ENCODE results near the gene PRSS53. TPM values are rescaled to one million over a fixed set of nuclear protein-coding genes. Genes with fewer than 3 reads are reported as not detected.
A peak's percentile ranks its signal among the peaks of the same experiment; 100 is the strongest.

PRSS53 gene
- total and polyA plus RNA-seq, 4 donors = 0.51 to 14.5 (median 3.0) TPM

DNA sequence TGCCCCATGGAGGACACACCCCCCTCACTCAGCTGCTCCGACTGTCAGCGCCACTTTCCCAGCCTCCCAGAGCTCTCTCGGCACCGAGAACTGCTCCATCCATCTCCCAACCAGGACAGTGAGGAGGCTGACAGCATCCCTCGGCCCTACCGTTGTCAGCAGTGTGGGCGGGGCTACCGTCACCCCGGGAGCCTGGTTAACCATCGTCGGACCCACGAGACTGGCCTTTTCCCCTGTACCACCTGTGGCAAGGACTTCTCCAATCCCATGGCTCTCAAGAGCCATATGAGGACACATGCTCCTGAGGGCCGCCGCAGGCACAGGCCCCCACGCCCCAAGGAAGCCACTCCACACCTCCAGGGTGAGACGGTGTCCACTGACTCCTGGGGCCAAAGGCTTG is 12.4 kb downstream of the PRSS53 start:
- Histone ChIP-seq H3K27ac (ENCODE audit: low read depth in 1 of 2, low read length in 2 of 2) (no peak overlapping the region), H3K9ac (ENCODE audit: low read depth in 1 of 2, low read length in 2 of 2) (no peak overlapping the region), H3K36me3 (ENCODE audit: control insufficient read depth in 4 of 4, insufficient read depth in 3 of 4, low read depth in 1 of 4, low read length in 3 of 4) (peaks cover 4 to 44% (median 18%) of the 10 kb centered on the region in 4 donors), H3K4me1 (ENCODE audit: control insufficient read depth in 4 of 4, insufficient read depth in 4 of 4, low read length in 3 of 4) (peaks cover 0 to 26% (median 19%) of the 10 kb centered on the region in 4 donors), H3K9me3 (ENCODE audit: control insufficient read depth in 4 of 4, low read length in 3 of 4) (no peaks in the 10 kb centered on the region), H3K27me3 (ENCODE audit: control insufficient read depth in 4 of 4, insufficient read depth in 4 of 4, low read length in 3 of 4) (no peaks in the 10 kb centered on the region), H3K4me3 (ENCODE audit: low read depth in 1 of 3, low read length in 3 of 3) (no peak overlapping the region)
- TF ChIP-seq YY1 (IDR thresholded peaks at IDR 0.05) (no peak), SP1 (IDR thresholded peaks at IDR 0.05) (no peak), EGR1 (IDR thresholded peaks at IDR 0.05; ENCODE audit: low read depth in 2 of 2) (no peak), RXRA (IDR thresholded peaks at IDR 0.05) (no peak), TAF1 (conservative IDR thresholded peaks at IDR 0.05) (no peak), RAD21 (IDR thresholded peaks at IDR 0.05) (no peak)
- TF ChIP-seq, protein P1, sequence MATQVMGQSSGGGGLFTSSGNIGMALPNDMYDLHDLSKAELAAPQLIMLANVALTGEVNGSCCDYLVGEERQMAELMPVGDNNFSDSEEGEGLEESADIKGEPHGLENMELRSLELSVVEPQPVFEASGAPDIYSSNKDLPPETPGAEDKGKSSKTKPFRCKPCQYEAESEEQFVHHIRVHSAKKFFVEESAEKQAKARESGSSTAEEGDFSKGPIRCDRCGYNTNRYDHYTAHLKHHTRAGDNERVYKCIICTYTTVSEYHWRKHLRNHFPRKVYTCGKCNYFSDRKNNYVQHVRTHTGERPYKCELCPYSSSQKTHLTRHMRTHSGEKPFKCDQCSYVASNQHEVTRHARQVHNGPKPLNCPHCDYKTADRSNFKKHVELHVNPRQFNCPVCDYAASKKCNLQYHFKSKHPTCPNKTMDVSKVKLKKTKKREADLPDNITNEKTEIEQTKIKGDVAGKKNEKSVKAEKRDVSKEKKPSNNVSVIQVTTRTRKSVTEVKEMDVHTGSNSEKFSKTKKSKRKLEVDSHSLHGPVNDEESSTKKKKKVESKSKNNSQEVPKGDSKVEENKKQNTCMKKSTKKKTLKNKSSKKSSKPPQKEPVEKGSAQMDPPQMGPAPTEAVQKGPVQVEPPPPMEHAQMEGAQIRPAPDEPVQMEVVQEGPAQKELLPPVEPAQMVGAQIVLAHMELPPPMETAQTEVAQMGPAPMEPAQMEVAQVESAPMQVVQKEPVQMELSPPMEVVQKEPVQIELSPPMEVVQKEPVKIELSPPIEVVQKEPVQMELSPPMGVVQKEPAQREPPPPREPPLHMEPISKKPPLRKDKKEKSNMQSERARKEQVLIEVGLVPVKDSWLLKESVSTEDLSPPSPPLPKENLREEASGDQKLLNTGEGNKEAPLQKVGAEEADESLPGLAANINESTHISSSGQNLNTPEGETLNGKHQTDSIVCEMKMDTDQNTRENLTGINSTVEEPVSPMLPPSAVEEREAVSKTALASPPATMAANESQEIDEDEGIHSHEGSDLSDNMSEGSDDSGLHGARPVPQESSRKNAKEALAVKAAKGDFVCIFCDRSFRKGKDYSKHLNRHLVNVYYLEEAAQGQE (IDR thresholded peaks at IDR 0.05) = no peak
- TF ChIP-seq, protein P2, sequence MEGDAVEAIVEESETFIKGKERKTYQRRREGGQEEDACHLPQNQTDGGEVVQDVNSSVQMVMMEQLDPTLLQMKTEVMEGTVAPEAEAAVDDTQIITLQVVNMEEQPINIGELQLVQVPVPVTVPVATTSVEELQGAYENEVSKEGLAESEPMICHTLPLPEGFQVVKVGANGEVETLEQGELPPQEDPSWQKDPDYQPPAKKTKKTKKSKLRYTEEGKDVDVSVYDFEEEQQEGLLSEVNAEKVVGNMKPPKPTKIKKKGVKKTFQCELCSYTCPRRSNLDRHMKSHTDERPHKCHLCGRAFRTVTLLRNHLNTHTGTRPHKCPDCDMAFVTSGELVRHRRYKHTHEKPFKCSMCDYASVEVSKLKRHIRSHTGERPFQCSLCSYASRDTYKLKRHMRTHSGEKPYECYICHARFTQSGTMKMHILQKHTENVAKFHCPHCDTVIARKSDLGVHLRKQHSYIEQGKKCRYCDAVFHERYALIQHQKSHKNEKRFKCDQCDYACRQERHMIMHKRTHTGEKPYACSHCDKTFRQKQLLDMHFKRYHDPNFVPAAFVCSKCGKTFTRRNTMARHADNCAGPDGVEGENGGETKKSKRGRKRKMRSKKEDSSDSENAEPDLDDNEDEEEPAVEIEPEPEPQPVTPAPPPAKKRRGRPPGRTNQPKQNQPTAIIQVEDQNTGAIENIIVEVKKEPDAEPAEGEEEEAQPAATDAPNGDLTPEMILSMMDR (IDR thresholded peaks at IDR 0.05; ENCODE audit: low read depth, low read length, missing input control) = no peak
- no peak for DNase-seq (ENCODE audit: low spot score)
- 75% methylated on average over 16 of the region's 16 CpGs for whole genome bisulfite sequencing

DNA sequence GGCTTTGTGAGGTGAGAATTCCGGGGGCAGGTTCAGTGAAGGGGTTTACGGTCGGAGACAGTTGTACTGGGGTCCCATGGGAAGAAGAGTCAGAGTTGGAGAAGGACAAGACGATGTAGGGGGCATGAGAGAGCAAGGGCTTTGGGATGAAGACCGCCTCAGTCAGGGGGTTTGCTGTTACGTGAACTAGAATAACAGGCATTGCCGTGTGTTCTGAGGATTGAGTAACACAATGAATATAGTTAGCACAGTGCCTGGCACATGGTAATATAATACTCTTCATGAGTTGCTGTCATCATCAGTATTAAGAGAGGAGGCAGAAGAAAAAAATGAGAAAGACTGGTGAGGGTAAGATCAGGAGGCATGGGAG is 13.9 kb downstream of the PRSS53 start:
- Histone ChIP-seq H3K4me1 (ENCODE audit: control insufficient read depth in 4 of 4, insufficient read depth in 4 of 4, low read length in 3 of 4) (peaks cover 0 to 26% (median 19%) of the 10 kb centered on the region in 4 donors), H3K9ac (ENCODE audit: low read depth in 1 of 2, low read length in 2 of 2) (peak overlapping the region; percentile 67 to 87), H3K36me3 (ENCODE audit: control insufficient read depth in 4 of 4, insufficient read depth in 3 of 4, low read depth in 1 of 4, low read length in 3 of 4) (peaks cover 4 to 31% (median 14%) of the 10 kb centered on the region in 4 donors), H3K4me3 (ENCODE audit: low read depth in 1 of 3, low read length in 3 of 3) (peak overlapping the region; percentile 94 to 100 (median 100)), H3K27me3 (ENCODE audit: control insufficient read depth in 4 of 4, insufficient read depth in 4 of 4, low read length in 3 of 4) (no peaks in the 10 kb centered on the region), H3K27ac (ENCODE audit: low read depth in 1 of 2, low read length in 2 of 2) (peak overlapping the region; percentile 97 to 98), H3K9me3 (ENCODE audit: control insufficient read depth in 4 of 4, low read length in 3 of 4) (no peaks in the 10 kb centered on the region)
- WGBS = 1% methylated on average over 7 of the region's 7 CpGs
- no peak for DNase-seq (ENCODE audit: low spot score)
- TF ChIP-seq JUND (IDR thresholded peaks at IDR 0.05) (no peak), SP1 (IDR thresholded peaks at IDR 0.05) (no peak)

DNA sequence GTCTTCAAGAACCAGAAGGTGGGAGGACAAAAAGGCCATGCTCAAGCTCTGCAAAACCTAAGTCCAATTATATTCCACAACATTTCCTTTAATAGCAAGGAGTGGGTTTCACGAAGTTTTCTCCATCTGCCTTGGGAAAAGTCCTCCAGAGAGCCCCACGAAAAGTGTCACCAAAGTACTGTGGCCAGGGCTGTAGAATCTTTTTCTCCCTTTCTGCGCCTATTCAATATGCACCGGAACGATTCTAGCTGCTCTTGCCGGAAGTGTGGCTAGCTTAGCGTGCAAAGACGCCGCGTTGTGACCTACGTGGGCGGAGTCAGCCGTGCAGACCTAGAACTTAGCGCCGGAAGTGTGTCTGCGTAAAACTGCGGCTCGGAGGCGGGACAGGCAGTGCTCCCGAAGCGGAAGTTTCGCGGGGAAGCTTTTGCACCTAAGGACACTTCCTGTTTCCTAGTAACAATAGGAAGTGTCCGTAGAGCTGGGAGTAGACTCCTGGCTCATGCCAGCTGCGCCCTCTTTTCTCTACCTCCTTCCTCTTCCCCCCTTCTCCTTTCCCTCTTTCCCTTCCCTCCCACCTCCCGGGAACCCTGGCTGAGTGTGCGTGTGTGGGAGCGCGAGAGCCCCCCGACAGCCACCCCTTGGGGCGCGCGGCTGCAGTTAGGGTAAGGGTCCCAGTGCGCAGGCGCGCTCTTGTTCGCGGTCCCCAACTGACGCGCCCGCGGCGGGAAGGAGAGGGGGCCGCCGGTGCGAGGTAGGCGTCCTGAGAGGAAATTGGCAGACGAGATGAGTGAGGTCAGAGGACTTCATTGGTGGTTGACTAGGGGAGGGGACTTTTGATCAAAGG is 14.6 kb downstream of the PRSS53 start, which contains the start of the genes ZNF646 and ZNF668:
ZNF646 (plus strand) TSS at position 453 of the 844 bp plus-strand sequence. CDS start 1,903 bp downstream, outside the sequence.
ZNF668 (minus strand) TSS at position 271 of the 844 bp plus-strand sequence. CDS start 9,781 bp downstream, outside the sequence.
- H3K4me1 ChIP-seq (ENCODE audit: control insufficient read depth in 4 of 4, insufficient read depth in 4 of 4, low read length in 3 of 4) = peaks cover 0 to 26% (median 19%) of the 10 kb centered on the region in 4 donors
- under 1% methylated on average over 48 of the region's 48 CpGs for WGBS
- no peaks in the 10 kb centered on the region for H3K9me3 ChIP-seq (ENCODE audit: control insufficient read depth in 4 of 4, low read length in 3 of 4)
- peak within 1 kb of the TSS; percentile 97 to 98 for H3K27ac ChIP-seq (ENCODE audit: low read depth in 1 of 2, low read length in 2 of 2)
- no peaks in the 10 kb centered on the region for H3K27me3 ChIP-seq (ENCODE audit: control insufficient read depth in 4 of 4, insufficient read depth in 4 of 4, low read length in 3 of 4)
- peak within 1 kb of the TSS; percentile 87 to 88 for H3K9ac ChIP-seq (ENCODE audit: low read depth in 1 of 2, low read length in 2 of 2)
- peaks cover 4 to 26% (median 14%) of the 10 kb centered on the region in 4 donors for H3K36me3 ChIP-seq (ENCODE audit: control insufficient read depth in 4 of 4, insufficient read depth in 3 of 4, low read depth in 1 of 4, low read length in 3 of 4)
- DNase-seq (ENCODE audit: low spot score) = peak; percentile 94
- H3K4me3 ChIP-seq (ENCODE audit: low read depth in 1 of 3, low read length in 3 of 3) = peak within 1 kb of the TSS; percentile 94 to 100 (median 100)
- TF ChIP-seq NR2F2 (IDR thresholded peaks at IDR 0.05) = peak; percentile 70
- TF ChIP-seq HNF4A (conservative IDR thresholded peaks at IDR 0.05) = peak; percentile 34 to 41
- TF ChIP-seq SP1 (IDR thresholded peaks at IDR 0.05) = peak; percentile 73
- peak; percentile 99 to 100 for TF ChIP-seq GABPA (IDR thresholded peaks at IDR 0.05 in 1 of 2, conservative IDR thresholded peaks at IDR 0.05 in 1 of 2)
- peak in 1 of 2 donors; percentile 31 for TF ChIP-seq JUND (IDR thresholded peaks at IDR 0.05)
- TF ChIP-seq, protein P2 (IDR thresholded peaks at IDR 0.05; ENCODE audit: low read depth, low read length, missing input control) = no peak
- no peak for TF ChIP-seq TAF1 (conservative IDR thresholded peaks at IDR 0.05)
- TF ChIP-seq EGR1 (IDR thresholded peaks at IDR 0.05; ENCODE audit: low read depth in 2 of 2) = peak; percentile 93 to 95
- peak; percentile 41 for TF ChIP-seq FOXA1 (IDR thresholded peaks at IDR 0.05)
- TF ChIP-seq, protein P3, sequence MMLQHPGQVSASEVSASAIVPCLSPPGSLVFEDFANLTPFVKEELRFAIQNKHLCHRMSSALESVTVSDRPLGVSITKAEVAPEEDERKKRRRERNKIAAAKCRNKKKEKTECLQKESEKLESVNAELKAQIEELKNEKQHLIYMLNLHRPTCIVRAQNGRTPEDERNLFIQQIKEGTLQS (IDR thresholded peaks at IDR 0.05) = no peak
- TF ChIP-seq RAD21 (IDR thresholded peaks at IDR 0.05) = peak; percentile 51 to 63
- TF ChIP-seq, protein P4, sequence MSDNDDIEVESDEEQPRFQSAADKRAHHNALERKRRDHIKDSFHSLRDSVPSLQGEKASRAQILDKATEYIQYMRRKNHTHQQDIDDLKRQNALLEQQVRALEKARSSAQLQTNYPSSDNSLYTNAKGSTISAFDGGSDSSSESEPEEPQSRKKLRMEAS (IDR thresholded peaks at IDR 0.05) = peak; percentile 98

Measured in liver (tissue), 9 donors.